Measurements from ENCODE around the gene IL21R. TPM values are rescaled to one million over a fixed set of nuclear protein-coding genes. Genes with fewer than 3 reads are reported as not detected.

Gene IL21R
- total RNA-seq, 1 donor from 2014 or later, result 0.40 TPM

DNA sequence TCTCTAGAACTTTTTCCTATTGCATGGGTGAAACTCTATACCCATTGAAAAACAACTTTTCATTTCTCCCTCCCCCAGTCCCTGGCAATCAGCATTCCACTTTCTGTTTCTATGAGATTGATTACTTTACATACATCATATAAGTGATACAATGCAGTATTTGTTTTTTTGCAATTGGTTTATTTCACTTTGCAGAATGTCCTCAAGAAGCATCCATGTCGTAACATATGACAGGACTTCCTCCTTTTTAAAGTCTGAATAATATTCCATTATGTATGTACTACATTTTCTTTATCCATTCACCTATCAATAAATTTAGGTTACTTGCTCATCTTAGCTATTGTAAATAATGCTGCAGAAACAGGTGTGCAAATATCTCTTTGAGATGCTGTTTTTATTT, 8.8 kb downstream of the IL21R start:
- Mint-ChIP-seq H3K4me1 (ENCODE audit: unreplicated experiment) (peaks cover 10% of the 10 kb centered on the region), H3K4me3 (ENCODE audit: unreplicated experiment) (no peak overlapping the region), H3K36me3 (ENCODE audit: unreplicated experiment) (no peaks in the 10 kb centered on the region), H3K27me3 (ENCODE audit: unreplicated experiment) (peaks cover 40% of the 10 kb centered on the region), H3K9me3 (ENCODE audit: unreplicated experiment) (peaks cover 3% of the 10 kb centered on the region), H3K27ac (ENCODE audit: unreplicated experiment) (no peak overlapping the region)
- TF ChIP-seq CTCF (IDR thresholded peaks at IDR 0.05), result no peak
- no peak for DNase-seq (ENCODE audit: extremely low spot score, unreplicated experiment)

DNA sequence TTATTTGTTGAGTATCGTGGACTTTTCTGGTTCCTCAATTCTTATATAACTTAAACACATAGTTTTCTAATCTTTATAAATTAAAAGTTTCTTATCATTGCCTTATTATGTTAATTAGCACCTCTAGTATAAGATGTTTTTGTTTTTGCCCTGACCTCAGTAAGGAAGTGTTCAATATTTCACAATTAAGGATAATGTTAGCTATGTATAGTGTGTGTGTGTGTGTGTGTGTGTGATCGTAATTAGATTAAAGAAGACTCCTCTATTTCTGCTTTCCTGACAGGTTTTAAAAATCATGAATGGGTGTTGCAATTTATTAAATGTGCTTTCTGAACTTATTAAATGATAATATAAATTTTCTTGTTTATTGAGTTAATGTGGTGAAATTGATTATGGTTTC, 12.0 kb downstream of the IL21R start:
- DNase-seq (ENCODE audit: extremely low spot score, unreplicated experiment), result no peak
- no peak for TF ChIP-seq CTCF (IDR thresholded peaks at IDR 0.05)
- H3K4me3 Mint-ChIP-seq (ENCODE audit: unreplicated experiment), result no peak overlapping the region
- no peaks in the 10 kb centered on the region for H3K4me1 Mint-ChIP-seq (ENCODE audit: unreplicated experiment)
- peaks cover 3% of the 10 kb centered on the region for H3K9me3 Mint-ChIP-seq (ENCODE audit: unreplicated experiment)
- H3K27ac Mint-ChIP-seq (ENCODE audit: unreplicated experiment), result no peak overlapping the region
- H3K36me3 Mint-ChIP-seq (ENCODE audit: unreplicated experiment), result no peaks in the 10 kb centered on the region
- H3K27me3 Mint-ChIP-seq (ENCODE audit: unreplicated experiment), result peaks cover 45% of the 10 kb centered on the region

DNA sequence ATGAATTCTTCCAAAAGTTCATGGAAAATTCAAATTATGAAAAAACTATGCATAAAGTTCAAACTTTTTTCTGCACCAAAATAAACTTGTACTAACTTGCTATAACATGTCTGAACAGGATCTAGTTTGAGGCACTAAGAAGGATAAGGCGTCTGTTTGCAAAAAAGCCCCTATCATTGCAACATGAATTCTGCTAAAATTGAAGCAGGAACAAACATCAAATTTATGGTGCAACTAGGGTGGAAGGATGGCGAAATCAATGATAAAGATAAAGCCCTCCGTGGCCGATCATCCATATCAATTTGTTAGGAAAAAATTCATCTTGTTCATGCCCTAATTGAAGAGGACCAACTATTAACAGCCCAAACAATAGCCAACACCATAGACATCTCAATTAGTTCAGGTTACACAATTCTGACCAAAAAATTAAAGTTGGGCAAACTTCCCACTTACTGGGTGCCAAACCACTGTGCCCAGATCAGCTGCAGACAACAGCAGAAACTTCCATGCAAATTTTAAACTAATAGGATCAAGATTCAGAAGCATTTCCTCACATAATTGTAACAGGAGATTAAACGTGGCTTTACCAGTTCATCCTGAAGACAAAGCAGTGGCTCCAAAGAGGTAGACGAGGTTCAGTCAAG, 12.9 kb downstream of the IL21R start:
- no peak for TF ChIP-seq CTCF (IDR thresholded peaks at IDR 0.05)
- no peak overlapping the region for H3K27ac Mint-ChIP-seq (ENCODE audit: unreplicated experiment)
- H3K27me3 Mint-ChIP-seq (ENCODE audit: unreplicated experiment), result peaks cover 42% of the 10 kb centered on the region
- DNase-seq (ENCODE audit: extremely low spot score, unreplicated experiment), result no peak
- H3K9me3 Mint-ChIP-seq (ENCODE audit: unreplicated experiment), result no peaks in the 10 kb centered on the region
- no peaks in the 10 kb centered on the region for H3K36me3 Mint-ChIP-seq (ENCODE audit: unreplicated experiment)
- no peaks in the 10 kb centered on the region for H3K4me1 Mint-ChIP-seq (ENCODE audit: unreplicated experiment)
- H3K4me3 Mint-ChIP-seq (ENCODE audit: unreplicated experiment), result no peak overlapping the region

DNA sequence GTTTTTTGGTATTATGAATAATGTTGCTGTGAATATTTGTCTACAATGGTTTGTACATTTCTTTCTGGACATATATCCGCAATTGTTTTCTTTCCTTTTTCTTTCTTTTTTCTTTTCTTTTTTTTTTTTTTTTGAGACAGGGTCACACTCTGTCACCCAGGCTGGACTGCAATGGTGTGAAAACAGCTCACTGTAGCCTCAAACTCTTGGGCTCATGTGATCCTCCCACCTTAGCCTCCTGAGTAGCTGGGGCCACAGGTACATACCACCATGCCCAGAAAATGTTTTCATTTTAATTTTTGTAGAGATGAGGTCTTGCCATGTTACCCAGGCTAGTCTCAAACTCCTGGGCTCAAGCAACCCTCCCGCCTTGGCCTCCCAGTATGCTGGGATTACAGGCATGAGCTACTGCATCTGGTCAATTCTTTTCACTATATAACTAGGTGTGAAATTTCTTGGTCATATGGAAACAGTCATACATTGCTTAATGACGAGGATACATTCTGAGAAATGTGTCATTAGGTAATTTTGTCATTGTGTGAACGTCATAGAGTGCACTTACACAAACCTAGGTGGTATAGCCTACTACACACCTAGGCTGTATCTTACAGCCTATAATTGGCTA, 15.2 kb downstream of the IL21R start:
- Mint-ChIP-seq H3K4me3 (ENCODE audit: unreplicated experiment) (no peak overlapping the region), H3K27ac (ENCODE audit: unreplicated experiment) (no peak overlapping the region), H3K4me1 (ENCODE audit: unreplicated experiment) (no peaks in the 10 kb centered on the region), H3K27me3 (ENCODE audit: unreplicated experiment) (peaks cover 31% of the 10 kb centered on the region), H3K9me3 (ENCODE audit: unreplicated experiment) (peaks cover 15% of the 10 kb centered on the region), H3K36me3 (ENCODE audit: unreplicated experiment) (peaks cover 2% of the 10 kb centered on the region)
- DNase-seq (ENCODE audit: extremely low spot score, unreplicated experiment), result no peak
- TF ChIP-seq CTCF (IDR thresholded peaks at IDR 0.05), result no peak

- Mint-ChIP-seq H3K27me3 (ENCODE audit: unreplicated experiment) (no peaks in the 10 kb centered on the region), H3K4me3 (ENCODE audit: unreplicated experiment) (no peak overlapping the region), H3K4me1 (ENCODE audit: unreplicated experiment) (peaks cover 3% of the 10 kb centered on the region), H3K27ac (ENCODE audit: unreplicated experiment) (no peak overlapping the region), H3K36me3 (ENCODE audit: unreplicated experiment) (peaks cover 2% of the 10 kb centered on the region), H3K9me3 (ENCODE audit: unreplicated experiment) (peaks cover 19% of the 10 kb centered on the region)
- DNase-seq (ENCODE audit: extremely low spot score, unreplicated experiment), result no peak
- no peak for TF ChIP-seq CTCF (IDR thresholded peaks at IDR 0.05)
These were observed 20.2 kb downstream of the IL21R start for GRCh38 chr16:27421961-27422740.
